K562 (cell line): ENCODE data around the gene PNCK. TPM values are rescaled to one million over a fixed set of nuclear protein-coding genes. Genes with fewer than 3 reads are reported as not detected.
"Not testable (repeated sequence)": the region's sequence is repeated elsewhere in the genome, so short reads cannot be mapped to it uniquely, and the experiment has no call there.

Experiments used
- ATAC-seq: fragments of 200-7000 bp; cut with Tn5 transposase; 3 replicates; pipeline ENCODE4 v1.9.1; 2020; ENCODE audit warnings: moderate library complexity
- BruUV-seq: library from RNA; stranded (reverse); fragments of 400-500 nt; replicated peaks from 2 replicates; lab custom pipeline; 2021; lab: Mats Ljungman, UMichigan
- CTCF ChIA-PET: fragments of 300-600 bp; formaldehyde crosslinking; extraction: SDS; loops from one replicate; lab custom pipeline; 2021; ENCODE audit warnings: low intra/inter-chr PET ratio; lab: Yijun Ruan, JAX
- POLR2A ChIA-PET: fragments of 300-600, 350-650 bp; sonication (Branson Sonifier 250); formaldehyde crosslinking; extraction: SDS; loops from one replicate; lab custom pipeline; 2021; ENCODE audit warnings: antibody characterized with exemption, inconsistent platforms; lab: Yijun Ruan, JAX
- DNase-seq, 4 experiments: peaks; one replicate each; pipeline versions ENCODE4 v3.0.0 to v3.0.0-alpha.2; 2011 to 2018; ENCODE audit warnings: low spot score in 3 of 4, mixed read lengths in 3 of 4; ENCODE audit errors: extremely low read depth in 1 of 4
- FAIRE-seq: peaks from 2 replicates; lab custom pipeline; 2011; peaks lifted over from hg19 to GRCh38; lab: Jason Lieb, UNC
- H2AFZ ChIP-seq: 2 replicates; pipeline ENCODE4 v1.6.0; 2011; ENCODE audit warnings: low read depth, low read length, control low read depth, inconsistent platforms
- H3K27ac ChIP-seq: fragments of 200-600 bp; 3 replicates; pipeline ENCODE4 v1.8.0; 2011; ENCODE audit warnings: low read depth, mild to moderate bottlenecking, control low read depth, inconsistent platforms, low read length, moderate library complexity, mixed read lengths; ENCODE audit errors: extremely low read depth
- H3K27me3 ChIP-seq, 2 experiments: fragments of 300-600 bp in 1 of 2; 2 replicates in 1 of 2; 3 replicates in 1 of 2; pipeline versions ENCODE4 v1.6.0 to v1.8.0; 2011; ENCODE audit warnings: inconsistent platforms in 2 of 2, low read length in 2 of 2, mild to moderate bottlenecking in 1 of 2, mixed read lengths in 1 of 2, moderate library complexity in 1 of 2; ENCODE audit not compliant: control insufficient read depth in 2 of 2, insufficient read depth in 2 of 2
- H3K36me3 ChIP-seq: fragments of 300-600 bp; 3 replicates; pipeline ENCODE4 v1.8.0; 2011; ENCODE audit warnings: mild to moderate bottlenecking, low read length, inconsistent platforms; ENCODE audit not compliant: control insufficient read depth, insufficient read depth
- H3K4me1 ChIP-seq, 2 experiments: fragments of 200-600 bp in 1 of 2; replicated peaks in 1 of 2; 2 replicates in 1 of 2; 3 replicates in 1 of 2; pipeline versions ENCODE4 v1.5.1 to v1.8.0; 2011; ENCODE audit warnings: inconsistent platforms in 2 of 2, low read length in 2 of 2, mild to moderate bottlenecking in 1 of 2, mixed read lengths in 1 of 2, moderate library complexity in 1 of 2; ENCODE audit not compliant: control insufficient read depth in 2 of 2, insufficient read depth in 2 of 2
- H3K4me2 ChIP-seq: 2 replicates; pipeline ENCODE4 v1.6.1; 2011; ENCODE audit warnings: low read length, control low read depth, inconsistent platforms, mixed read lengths; ENCODE audit not compliant: insufficient read depth
- H3K4me3 ChIP-seq: fragments of 200-600 bp; sonication (generic), shearing (Covaris generic); 2 replicates; pipeline ENCODE4 v1.5.1; 2016; ENCODE audit warnings: control low read depth, inconsistent platforms
- H3K79me2 ChIP-seq: fragments of 200-600 bp; 3 replicates; pipeline ENCODE4 v1.8.0; 2011; ENCODE audit warnings: low read length, inconsistent platforms; ENCODE audit not compliant: control insufficient read depth, insufficient read depth
- H3K9ac ChIP-seq, 2 experiments: 2 replicates each; pipeline versions ENCODE4 v1.6.0 to v1.6.1; 2011; ENCODE audit warnings: low read depth in 2 of 2, low read length in 2 of 2, control low read depth in 1 of 2, inconsistent platforms in 1 of 2, mild to moderate bottlenecking in 1 of 2, mixed read lengths in 1 of 2; ENCODE audit not compliant: insufficient read depth in 1 of 2
- H3K9me1 ChIP-seq: one replicate; pipeline ENCODE4 v1.6.0; 2011; ENCODE audit warnings: inconsistent platforms, mild to moderate bottlenecking, low read length, moderate library complexity; ENCODE audit not compliant: control insufficient read depth, insufficient read depth
- H3K9me3 ChIP-seq: replicated peaks from 2 replicates; pipeline ENCODE4 v1.5.1; 2011; ENCODE audit warnings: low read depth, low read length, inconsistent platforms; ENCODE audit not compliant: control insufficient read depth, insufficient read depth
- H4K20me1 ChIP-seq: replicated peaks from 2 replicates; pipeline ENCODE4 v1.6.1; 2011; ENCODE audit warnings: low read length, inconsistent platforms, mixed read lengths; ENCODE audit not compliant: control insufficient read depth, insufficient read depth
- CBX3 ChIP-seq, 2 experiments: IDR thresholded peaks; 1 replicate in 1 of 2; 2 replicates in 1 of 2; pipeline ENCODE4 v1.6.1; 2012; ENCODE audit warnings: inconsistent platforms in 2 of 2, low read length in 2 of 2, borderline replicate concordance in 1 of 2, control low read depth in 1 of 2
- CBX5 ChIP-seq: IDR thresholded peaks from 2 replicates; pipeline ENCODE4 v1.6.1; 2014; ENCODE audit warnings: low read depth, borderline replicate concordance
- CHCHD3 ChIP-seq: fragments of 250-450 bp; sonication (Bioruptor Pico); IDR thresholded peaks from 2 replicates; pipeline ENCODE4 v2.1.2; 2022; ENCODE audit warnings: mild to moderate bottlenecking
- E4F1 ChIP-seq: fragments of 250-450 bp; sonication (Bioruptor Pico); IDR thresholded peaks from 2 replicates; pipeline ENCODE4 v1.5.0; 2021; ENCODE audit warnings: mild to moderate bottlenecking, borderline replicate concordance
- NR4A1 ChIP-seq, 2 experiments: fragments of 250-450 bp in 1 of 2; fragments of 450-650 bp in 1 of 2; sonication (Bioruptor Pico) in 1 of 2; IDR thresholded peaks; 2 replicates each; pipeline versions ENCODE4 v1.4.0 to v1.6.1; 2016 to 2020; ENCODE audit warnings: mild to moderate bottlenecking in 2 of 2, missing compliant biosample characterization in 1 of 2, missing genetic modification characterization in 1 of 2, moderate library complexity in 1 of 2
- TRIM24 ChIP-seq, 2 experiments: fragments of 450-650 bp; IDR thresholded peaks; 2 replicates each; pipeline ENCODE4 v1.6.1; 2016
- ZBTB33 ChIP-seq: sonication (generic); formaldehyde crosslinking; IDR thresholded peaks from 2 replicates; pipeline ENCODE4 v1.8.1; 2023; ENCODE audit warnings: mild to moderate bottlenecking, missing genetic modification reagents
- ZNF512 ChIP-seq: IDR thresholded peaks from 2 replicates; pipeline ENCODE4 v1.6.1; 2016; ENCODE audit warnings: missing genetic modification characterization, missing compliant biosample characterization
- WGBS: fragments of 100-300 bp; shearing (Covaris generic); methylation state at CpG from one replicate; pipeline ENCODE4 v1.1.6; 2016; ENCODE audit warnings: low coverage, mixed read lengths; ENCODE audit not compliant: insufficient coverage; ENCODE audit errors: missing lambda C conversion rate; 5-methylcytosine and 5-hydroxymethylcytosine counted together
- in situ Hi-C: fragments of 300-500 bp; cut with MboI; formaldehyde crosslinking; loops from 4 replicates; pipeline ENCODE4 v1.15.0; 2018; ENCODE audit warnings: inconsistent platforms, mixed read lengths
- intact Hi-C: fragments of 100-400 bp; cut with micrococcal nuclease; formaldehyde crosslinking; loops from 2 replicates; pipeline ENCODE4 v1.14.2; 2022
- polyA plus RNA-seq, 8 experiments: library from polyadenylated mRNA; depleted of rRNA in 4 of 8; stranded (reverse) in 5 of 8; unstranded in 3 of 8; fragments of >200 nt; fragmentation: Nextera tagmentation in 2 of 8; fragmentation: Illumina TruSeq in 1 of 8; extraction: Ambion mirVana in 2 of 8; extraction: Trizol in 1 of 8; gene quantifications; 2 replicates each; pipeline versions ENCODE4 v1.2.1 to v1.2.3, GENCODE V29; 2011 to 2014; ENCODE audit warnings: inconsistent platforms in 1 of 8, missing spikeins in 1 of 8
- total RNA-seq, 7 experiments: library from RNA; depleted of rRNA in 6 of 7; stranded (reverse); fragments of >200 nt in 6 of 7; fragmentation: Illumina TruSeq in 2 of 7; extraction: Trizol in 2 of 7; gene quantifications; 2 replicates each; pipeline versions ENCODE4 v1.2.1 to v1.2.3, GENCODE V29; 2011 to 2021; ENCODE audit warnings: low replicate concordance in 1 of 7

The PNCK gene
- total and polyA plus RNA-seq, 9 of the 15 experiments (the other 6 are each of a cell fraction or from before 2014, with no cell fraction given) = 0.13 to 7.5 (median 1.2) TPM; not detected in 1

- TF ChIP-seq ZNF512 (tag) = no peak
- no peak for TF ChIP-seq E4F1 (CRISPR knock-in tag)
- no peak for TF ChIP-seq CHCHD3 (CRISPR knock-in tag)
- no peak for TF ChIP-seq NR4A1 (CRISPR knock-in tag; IDR thresholded peaks at IDR 0.05)
- TF ChIP-seq NR4A1 (tag; IDR thresholded peaks at IDR 0.05) = no peak
Measured at GRCh38 chrX:153684467-153685155, 11.0 kb upstream of the PNCK start (continued).

GRCh38 chrX:153683486-153683885, 9.9 kb upstream of the PNCK start:
- intact Hi-C loops, H3K9me3 ChIP-seq, BruUV-seq, H3K9ac ChIP-seq, ATAC-seq, H3K79me2 ChIP-seq, FAIRE-seq, H3K4me3 ChIP-seq, CTCF ChIA-PET, H3K9me1 ChIP-seq, H3K4me2 ChIP-seq, H3K27ac ChIP-seq, H3K36me3 ChIP-seq, DNase-seq, in situ Hi-C loops, H3K27me3 ChIP-seq, H4K20me1 ChIP-seq, H2AFZ ChIP-seq: not testable (repeated sequence)
- peaks cover 13 to 29% of the 10 kb centered on the region in 2 experiments; a peak in 4 of 5 replicates for H3K4me1 ChIP-seq
- WGBS = 75% methylated on average over 7 of the region's 8 CpGs
- TF ChIP-seq ZBTB33 (peak; percentile 97), TRIM24 (IDR thresholded peaks at IDR 0.05) (0 out of 4 replicates have a peak, but pooled peaks of 1 of the 2 experiments have one; percentile 24), CBX3 (IDR thresholded peaks at IDR 0.05; ENCODE audit: borderline replicate concordance in 1 of 2, low read length in 2 of 2) (0 out of 3 replicates have a peak, but pooled peaks of 1 of the 2 experiments have one; percentile 23), CBX5 (0 out of 2 replicates have a peak, but pooled peaks have one; percentile 61)
- POLR2A ChIA-PET = interaction anchor here (0.9 kb wide), 1 partner anchor 204 kb away, joined by 4 read pairs; no protein-coding TSS in a partner anchor
